HG02798 (cell line): Measurements from ENCODE around the gene HLA-DQA1.

ENCODE experiments used
- ATAC-seq: cut with Tn5 transposase; IDR thresholded peaks from one replicate; pipeline ENCODE4 v1.9.1; 2021; ENCODE audit warnings: mild to moderate bottlenecking; ENCODE audit not compliant: unreplicated experiment, poor library complexity

Gene HLA-DQA1

GRCh38 chr6:32692019-32692418 is 54.8 kb downstream of the HLA-DQA1 start:
- no peak for ATAC-seq
